Measurements from ENCODE around the gene KIAA0232.

Gene KIAA0232

DNA sequence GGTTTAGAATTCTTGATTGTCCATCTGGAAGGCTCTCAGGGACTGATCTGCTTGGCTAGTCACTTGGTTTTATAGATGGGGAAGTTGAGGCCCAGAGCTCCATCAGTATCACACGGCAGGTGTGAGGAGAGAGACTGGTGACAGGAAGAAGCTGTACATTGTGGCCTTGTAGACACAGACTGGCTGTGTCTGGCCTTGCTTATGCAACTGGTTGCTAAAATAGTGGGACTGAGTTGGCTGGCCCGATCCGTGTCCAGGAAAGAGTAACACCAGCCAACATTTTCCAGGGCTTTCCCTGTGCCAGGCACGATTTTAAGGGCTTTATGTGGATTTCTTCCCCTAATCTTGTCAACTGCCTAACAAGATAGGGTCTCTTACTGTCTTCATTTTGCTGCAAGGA is 129.9 kb downstream of the KIAA0232 start:
- TF ChIP-seq, protein P1, sequence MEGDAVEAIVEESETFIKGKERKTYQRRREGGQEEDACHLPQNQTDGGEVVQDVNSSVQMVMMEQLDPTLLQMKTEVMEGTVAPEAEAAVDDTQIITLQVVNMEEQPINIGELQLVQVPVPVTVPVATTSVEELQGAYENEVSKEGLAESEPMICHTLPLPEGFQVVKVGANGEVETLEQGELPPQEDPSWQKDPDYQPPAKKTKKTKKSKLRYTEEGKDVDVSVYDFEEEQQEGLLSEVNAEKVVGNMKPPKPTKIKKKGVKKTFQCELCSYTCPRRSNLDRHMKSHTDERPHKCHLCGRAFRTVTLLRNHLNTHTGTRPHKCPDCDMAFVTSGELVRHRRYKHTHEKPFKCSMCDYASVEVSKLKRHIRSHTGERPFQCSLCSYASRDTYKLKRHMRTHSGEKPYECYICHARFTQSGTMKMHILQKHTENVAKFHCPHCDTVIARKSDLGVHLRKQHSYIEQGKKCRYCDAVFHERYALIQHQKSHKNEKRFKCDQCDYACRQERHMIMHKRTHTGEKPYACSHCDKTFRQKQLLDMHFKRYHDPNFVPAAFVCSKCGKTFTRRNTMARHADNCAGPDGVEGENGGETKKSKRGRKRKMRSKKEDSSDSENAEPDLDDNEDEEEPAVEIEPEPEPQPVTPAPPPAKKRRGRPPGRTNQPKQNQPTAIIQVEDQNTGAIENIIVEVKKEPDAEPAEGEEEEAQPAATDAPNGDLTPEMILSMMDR (IDR thresholded peaks at IDR 0.05; ENCODE audit: insufficient read depth, low read depth, low read length, missing control alignments): no peak
- H3K4me3 ChIP-seq (ENCODE audit: low read depth, low read length): no peak overlapping the region
- no peak for DNase-seq (ENCODE audit: low read depth)

DNA sequence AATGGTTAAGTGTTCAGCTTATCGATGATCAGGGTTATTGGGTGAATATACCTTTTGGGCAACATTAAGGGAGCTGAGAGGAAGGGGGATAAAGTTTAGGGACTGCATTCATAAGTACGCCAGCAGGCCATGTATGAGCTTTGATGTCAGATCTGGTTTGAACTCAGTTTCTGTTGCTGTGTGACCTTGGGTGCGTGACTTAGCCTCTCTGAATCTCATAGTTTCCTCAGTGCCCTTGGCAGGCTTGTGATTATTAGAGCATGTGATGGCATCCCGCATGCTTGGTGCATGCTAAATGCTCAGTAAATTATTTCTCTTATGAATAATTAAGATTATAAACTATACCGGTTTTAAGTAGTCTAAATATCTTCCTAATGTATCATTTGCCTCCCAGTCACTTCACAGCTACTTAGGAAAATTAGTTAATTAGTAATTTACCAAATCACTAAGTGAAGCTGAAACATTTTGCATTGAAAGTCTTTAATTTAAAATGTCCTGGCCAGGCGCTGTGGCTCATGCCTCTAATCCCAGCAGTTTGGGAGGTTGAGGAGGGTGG is 130.9 kb downstream of the KIAA0232 start:
- no peak for DNase-seq (ENCODE audit: low read depth)
- TF ChIP-seq, protein P1 (IDR thresholded peaks at IDR 0.05; ENCODE audit: insufficient read depth, low read depth, low read length, missing control alignments): no peak
- no peak overlapping the region for H3K4me3 ChIP-seq (ENCODE audit: low read depth, low read length)

DNA sequence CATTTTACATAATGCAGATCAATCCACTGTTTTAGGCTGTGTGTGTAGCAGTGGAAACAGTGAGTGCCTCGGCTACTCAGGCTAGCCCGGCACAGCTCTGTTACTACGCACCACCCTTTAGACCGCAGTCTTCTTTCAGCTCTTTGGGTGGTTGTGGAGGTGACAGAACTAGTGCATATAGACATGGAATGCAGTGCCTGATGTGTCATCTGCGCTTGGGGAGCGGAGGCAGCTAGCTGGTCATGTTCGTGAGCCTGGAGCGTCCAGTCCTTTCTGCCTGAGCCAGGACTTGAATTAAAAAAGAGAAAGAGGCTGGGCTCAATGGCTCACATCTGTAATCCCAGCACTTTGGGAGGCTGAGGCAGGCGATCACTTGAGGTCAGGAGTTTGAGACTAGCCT is 131.9 kb downstream of the KIAA0232 start:
- no peak for DNase-seq (ENCODE audit: low read depth)
- TF ChIP-seq, protein P1 (IDR thresholded peaks at IDR 0.05; ENCODE audit: insufficient read depth, low read depth, low read length, missing control alignments): no peak
- no peak overlapping the region for H3K4me3 ChIP-seq (ENCODE audit: low read depth, low read length)

DNA sequence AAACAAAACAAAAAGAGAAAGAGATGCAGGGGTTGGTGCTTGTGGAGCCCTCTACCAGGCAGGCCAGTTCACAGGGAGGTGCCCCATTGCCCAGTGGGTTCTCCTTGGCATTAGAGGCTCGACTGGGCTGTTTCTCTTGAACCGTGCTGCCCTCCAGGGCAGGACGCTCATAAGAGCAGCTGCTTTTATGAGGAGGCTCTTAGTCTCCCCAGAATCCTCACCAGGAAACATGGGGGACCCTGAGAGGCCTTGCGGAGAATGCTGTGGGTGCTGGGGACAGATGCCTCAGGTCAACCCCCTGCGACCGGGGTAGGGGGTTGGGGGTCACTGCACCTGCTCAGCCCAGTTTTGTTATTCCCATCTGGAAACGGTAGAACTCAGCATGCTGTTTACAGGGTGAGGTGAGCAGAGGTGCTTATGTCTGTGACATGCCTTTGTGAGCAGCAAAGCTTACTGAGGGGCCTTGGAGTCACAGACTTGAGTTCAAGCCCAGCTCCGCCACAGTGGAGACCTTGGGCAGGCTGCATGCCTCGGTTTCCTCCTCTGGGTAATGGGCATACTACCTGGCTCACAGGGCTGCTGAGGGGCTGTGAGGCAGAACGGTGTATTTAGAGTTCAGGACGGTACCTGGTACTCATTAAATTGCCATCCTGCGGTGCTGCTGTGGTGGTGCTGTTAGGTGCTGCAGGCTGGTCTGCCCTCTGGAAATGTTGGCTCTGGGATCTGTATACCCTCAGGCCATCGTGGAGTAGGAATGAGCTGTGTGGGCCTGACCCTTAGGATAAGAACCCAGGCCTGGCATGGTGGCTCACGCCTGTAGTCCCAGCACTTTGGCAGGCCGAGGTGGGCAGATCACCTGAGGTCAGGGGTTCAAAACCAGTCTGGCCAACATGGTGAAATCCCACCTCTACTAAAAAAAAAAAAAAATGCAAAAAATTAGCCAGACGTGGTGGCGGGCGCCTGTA is 132.8 kb downstream of the KIAA0232 start:
- no peak overlapping the region for H3K4me3 ChIP-seq (ENCODE audit: low read depth, low read length)
- TF ChIP-seq, protein P1 (IDR thresholded peaks at IDR 0.05; ENCODE audit: insufficient read depth, low read depth, low read length, missing control alignments): no peak
- DNase-seq (ENCODE audit: low read depth): no peak

DNA sequence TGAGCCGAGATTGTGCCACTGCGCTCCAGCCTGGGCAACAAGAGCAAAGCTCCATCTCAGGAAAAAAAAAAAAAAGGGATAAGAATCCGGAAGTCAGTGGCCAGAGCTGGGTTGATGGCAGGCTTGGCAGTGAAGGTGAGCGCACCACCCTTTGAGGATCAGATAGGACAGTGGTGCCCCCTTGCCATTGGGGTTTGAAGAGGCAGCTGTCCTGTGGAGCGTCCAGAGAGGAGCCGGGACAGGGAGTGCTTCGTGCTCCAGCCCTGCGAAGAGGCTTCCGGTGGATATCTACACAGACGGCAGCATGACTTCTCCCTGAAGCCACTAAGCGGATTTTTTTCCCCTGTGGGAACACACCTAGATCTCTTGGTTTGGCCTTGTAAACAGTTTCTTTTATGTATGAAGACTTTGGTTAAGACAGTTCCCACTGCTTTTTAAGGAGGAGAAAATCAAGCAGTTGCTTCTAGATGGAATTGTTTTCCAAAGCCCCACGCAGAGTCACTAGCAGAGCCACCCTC is 133.6 kb downstream of the KIAA0232 start:
- DNase-seq (ENCODE audit: low read depth): no peak
- no peak overlapping the region for H3K4me3 ChIP-seq (ENCODE audit: low read depth, low read length)
- TF ChIP-seq, protein P1 (IDR thresholded peaks at IDR 0.05; ENCODE audit: insufficient read depth, low read depth, low read length, missing control alignments): no peak

DNA sequence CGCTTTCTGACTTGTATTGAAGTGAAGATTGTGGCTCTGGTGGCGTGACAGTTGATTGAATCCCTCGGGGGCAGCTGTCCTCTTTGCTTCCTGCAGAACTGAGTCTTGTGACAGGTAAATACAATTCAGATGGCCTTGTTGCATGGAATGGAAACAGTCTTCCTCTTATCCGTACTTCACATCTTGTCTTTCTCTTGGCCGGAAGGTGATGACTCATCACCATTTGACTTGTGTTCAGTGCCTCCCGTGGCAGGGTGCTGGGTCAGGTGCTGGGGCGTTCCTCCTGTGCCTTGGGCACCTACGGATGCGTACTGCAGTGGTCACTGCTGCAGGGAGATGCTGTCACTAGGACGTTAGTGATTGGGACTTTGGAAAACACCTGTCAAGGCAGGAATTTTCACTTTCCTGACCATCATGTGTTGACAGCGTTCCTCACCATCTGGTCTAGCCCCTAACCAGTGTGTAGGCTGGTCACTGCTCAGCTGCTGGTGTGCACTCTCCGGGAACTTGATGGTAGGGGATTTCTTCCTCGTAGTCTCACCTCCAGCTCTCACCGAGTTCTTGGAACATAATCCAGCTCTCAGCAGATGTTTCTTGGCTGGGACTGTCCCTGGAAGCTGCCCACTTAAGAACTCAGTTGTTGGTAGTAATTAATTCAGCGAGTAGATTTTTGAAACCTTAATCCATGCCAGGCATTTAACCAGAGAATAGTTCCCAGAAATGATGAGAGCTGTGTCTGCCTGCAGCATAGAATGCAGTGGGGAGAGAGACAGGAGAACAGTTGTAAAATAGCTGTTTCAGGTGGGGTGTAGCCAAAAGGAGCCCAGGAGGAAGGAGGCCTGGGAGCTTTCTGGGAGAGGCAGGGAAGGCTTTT is 134.3 kb downstream of the KIAA0232 start:
- DNase-seq (ENCODE audit: low read depth): peak; percentile 53
- TF ChIP-seq, protein P1 (IDR thresholded peaks at IDR 0.05; ENCODE audit: insufficient read depth, low read depth, low read length, missing control alignments): no peak
- H3K4me3 ChIP-seq (ENCODE audit: low read depth, low read length): no peak overlapping the region
